Head of caudate nucleus (tissue), 42 donors: Measurements from ENCODE around the gene CYP39A1.
A peak's percentile ranks its signal among the peaks of the same experiment; 100 is the strongest.
"Not testable (repeated sequence)": the region's sequence is repeated elsewhere in the genome, so short reads cannot be mapped to it uniquely, and the experiment has no call there.

Experiments used
- DNase-seq, 42 donors: peaks; one replicate each; pipeline versions ENCODE4 v3.0.0 to v3.0.0-alpha.2; 2020 to 2021; ENCODE audit warnings: mixed read lengths in 7 of 42
- intact Hi-C: fragments of 100-400 bp; cut with DNase I; formaldehyde crosslinking; loops from one replicate; pipeline ENCODE4 v1.15.0; 2022

Gene CYP39A1

GRCh38 chr6:46652232-46652602, 401 bp downstream of the CYP39A1 start:
- intact Hi-C loops: no loop called here
- DNase-seq: no peak

GRCh38 chr6:46651816-46652215, 802 bp downstream of the CYP39A1 start:
- no peak for DNase-seq

DNA sequence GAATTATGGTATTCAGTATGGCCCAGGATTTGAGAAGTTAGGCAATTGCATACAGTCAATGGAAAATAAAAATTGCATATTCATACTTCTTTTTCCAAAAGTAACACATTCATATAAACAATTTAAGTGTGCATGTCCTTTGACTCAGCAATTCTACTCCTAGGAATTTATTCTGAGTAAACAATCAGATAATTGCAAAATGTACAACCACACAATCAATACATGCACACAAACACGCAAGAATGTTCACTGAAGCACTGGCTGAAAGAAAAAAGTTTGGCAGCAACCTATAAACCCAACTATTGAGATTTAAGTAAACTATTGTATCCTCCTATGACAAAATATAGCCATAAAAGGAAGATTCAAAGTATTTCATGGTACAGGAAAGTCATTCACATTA, 1.6 kb downstream of the CYP39A1 start:
- intact Hi-C loops: no loop called here
- no peak for DNase-seq

More at GRCh38 chr6:46651816-46652215, 802 bp downstream of the CYP39A1 start:
- intact Hi-C loops: no loop called here

DNA sequence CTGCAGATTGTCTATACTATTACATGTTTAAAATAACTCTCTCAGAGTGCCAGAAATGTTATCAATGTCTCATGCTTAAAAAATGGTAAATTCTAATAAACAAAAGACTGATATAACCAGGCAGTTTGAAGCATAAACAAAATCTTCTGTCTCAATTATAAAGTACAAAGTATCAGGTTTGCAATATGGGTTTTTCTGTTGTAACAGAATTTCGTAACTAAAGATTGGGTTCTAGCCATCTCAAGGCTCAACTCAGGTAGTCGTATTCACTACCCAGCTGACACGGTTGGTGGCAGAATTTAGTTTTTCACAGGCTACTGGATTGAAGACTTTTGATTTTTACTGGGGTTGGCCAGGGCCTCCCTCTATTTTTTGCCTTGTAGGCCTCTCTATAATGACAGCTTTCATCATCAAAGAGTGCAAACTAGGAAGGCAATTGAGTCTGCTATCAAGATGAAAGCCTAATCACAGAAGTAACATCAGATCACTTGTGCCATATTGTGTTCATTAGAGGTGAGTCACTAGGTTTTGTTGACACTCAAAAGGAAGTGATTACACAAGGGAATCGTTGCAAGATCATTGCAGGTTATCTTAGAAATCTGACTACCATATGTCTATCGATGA, 3.6 kb downstream of the CYP39A1 start:
- no peak for DNase-seq
- intact Hi-C loops: no loop called here

- DNase-seq, intact Hi-C loops: not testable (repeated sequence)
Observed at GRCh38 chr6:46648108-46648507, 4.5 kb downstream of the CYP39A1 start.

- DNase-seq: no peak
- intact Hi-C loops: no loop called here
Observed at GRCh38 chr6:46645265-46645664, 7.4 kb downstream of the CYP39A1 start.

GRCh38 chr6:46642928-46643751, 9.5 kb downstream of the CYP39A1 start:
- no peak for DNase-seq
- intact Hi-C loops: no loop called here

GRCh38 chr6:46638650-46639049, 14.0 kb downstream of the CYP39A1 start:
- intact Hi-C loops: no loop called here
- no peak for DNase-seq

- intact Hi-C loops: no loop called here
- DNase-seq: no peak
Observed at GRCh38 chr6:46637933-46638332, 14.7 kb downstream of the CYP39A1 start.

GRCh38 chr6:46637145-46637544, 15.5 kb downstream of the CYP39A1 start:
- DNase-seq: no peak
- intact Hi-C loops: no loop called here

GRCh38 chr6:46635462-46635861, 17.2 kb downstream of the CYP39A1 start:
- DNase-seq: no peak
- intact Hi-C loops: no loop called here

- intact Hi-C loops: no loop called here
- no peak for DNase-seq
Observed at GRCh38 chr6:46632053-46632452, 20.6 kb downstream of the CYP39A1 start.

DNA sequence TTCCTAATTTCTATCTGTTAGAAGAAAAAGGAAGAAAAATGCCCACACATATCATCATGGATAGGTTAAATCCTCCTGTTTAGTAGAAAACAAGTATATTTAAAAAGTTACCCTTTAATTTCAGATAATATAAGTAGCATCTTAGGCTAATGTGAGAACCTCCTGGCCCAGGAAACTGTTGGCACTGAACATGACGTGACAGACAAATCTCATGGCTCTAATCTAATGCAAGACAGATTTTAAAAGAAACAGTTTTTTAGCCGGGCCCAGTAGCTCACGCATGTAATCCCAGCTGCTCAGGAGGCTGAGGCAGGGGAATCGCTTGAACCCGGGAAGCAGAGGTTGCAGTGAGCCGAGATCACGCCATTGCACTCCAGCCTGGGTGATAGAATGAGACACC, 22.9 kb downstream of the CYP39A1 start:
- intact Hi-C loops: loop anchor here (5.0 to 10.0 kb wide), 3 partner anchors 137 to 405 kb away; partner anchors contain the start of gene RCAN2

DNA sequence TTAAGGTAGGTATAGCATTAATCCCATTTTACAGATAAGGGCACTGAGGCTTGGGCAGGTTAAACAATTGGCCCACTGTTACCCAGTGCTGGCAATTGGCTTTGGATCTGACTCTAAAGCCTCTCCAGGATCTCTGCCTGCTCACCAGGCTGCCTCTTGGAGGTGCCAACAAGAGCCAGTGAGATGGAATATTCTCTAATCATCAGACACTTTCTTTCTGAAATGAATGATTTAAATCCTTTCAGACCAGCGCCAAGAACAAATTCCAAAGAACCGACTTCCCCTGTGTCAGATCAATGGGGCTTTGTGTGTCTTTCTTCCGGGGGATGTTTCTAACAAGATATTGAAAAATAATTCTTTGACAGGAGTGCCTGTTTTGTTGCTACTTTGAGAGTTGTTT, 23.6 kb downstream of the CYP39A1 start:
- peak in 4 of 42 donors; percentile 5 to 23 (median 10) for DNase-seq
- intact Hi-C loops: loop anchor here (5.0 to 10.0 kb wide), 3 partner anchors 137 to 404 kb away; partner anchors contain the start of gene RCAN2

More for the DNA sequence above, 22.9 kb downstream of the CYP39A1 start:
- no peak for DNase-seq

DNA sequence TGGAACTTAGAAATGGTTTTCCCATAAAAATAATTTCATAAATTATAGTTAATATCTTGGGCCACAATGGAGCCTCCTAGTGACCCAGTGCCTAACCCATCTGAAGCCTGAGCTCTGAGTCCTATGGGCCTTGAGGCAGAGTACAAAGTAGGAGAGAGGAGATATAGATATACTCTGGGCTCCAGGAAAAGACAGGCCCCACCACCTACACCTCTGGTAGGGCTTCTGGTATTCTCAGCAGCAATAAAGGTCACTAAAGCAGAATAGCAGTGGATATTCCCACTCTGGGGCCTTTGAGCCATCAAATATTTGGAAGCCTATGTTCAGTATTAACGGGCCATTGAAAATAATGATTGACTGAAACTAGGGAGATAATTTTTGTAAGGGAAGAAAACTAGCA, 24.1 kb downstream of the CYP39A1 start:
- intact Hi-C loops: loop anchor here (5.0 to 10.0 kb wide), 3 partner anchors 136 to 404 kb away; partner anchors contain the start of gene RCAN2
- DNase-seq: no peak

- no peak for DNase-seq
- intact Hi-C loops: loop anchor here (5.0 to 10.0 kb wide), 3 partner anchors 135 to 402 kb away; partner anchors contain the start of gene RCAN2
Observed at GRCh38 chr6:46626976-46627375, 25.6 kb downstream of the CYP39A1 start.

GRCh38 chr6:46626228-46626909, 26.2 kb downstream of the CYP39A1 start:
- peak in 5 of 42 donors; percentile 9 to 35 (median 16) for DNase-seq
- intact Hi-C loops: loop anchor here (5.0 to 10.0 kb wide), 3 partner anchors 134 to 402 kb away; partner anchors contain the start of gene RCAN2

- intact Hi-C loops: no loop called here
- DNase-seq: no peak
Observed at GRCh38 chr6:46618726-46619125, 33.9 kb downstream of the CYP39A1 start.

GRCh38 chr6:46612645-46613044, 40.0 kb downstream of the CYP39A1 start:
- intact Hi-C loops: no loop called here
- DNase-seq: peak in 4 of 42 donors; percentile 10 to 11 (median 10)
